Endothelial cell (in vitro differentiated cells): Measurements from ENCODE around the gene CHAF1A. TPM values are rescaled to one million over a fixed set of nuclear protein-coding genes. Genes with fewer than 3 reads are reported as not detected.

Source experiments
- DNase-seq: peaks from one replicate; pipeline ENCODE4 v3.0.0; 2021; ENCODE audit warnings: low spot score
- H3K27ac Mint-ChIP-seq: one replicate; pipeline ENCODE4 v1.8.0; 2021; ENCODE audit warnings: mixed read lengths, inconsistent platforms; ENCODE audit not compliant: unreplicated experiment
- H3K27me3 Mint-ChIP-seq: one replicate; pipeline ENCODE4 v1.8.0; 2021; ENCODE audit warnings: mild to moderate bottlenecking, moderate library complexity, mixed read lengths, inconsistent platforms; ENCODE audit not compliant: unreplicated experiment
- H3K36me3 Mint-ChIP-seq: one replicate; pipeline ENCODE4 v1.8.0; 2021; ENCODE audit warnings: mild to moderate bottlenecking, low read depth, mixed read lengths, inconsistent platforms; ENCODE audit not compliant: unreplicated experiment
- H3K4me1 Mint-ChIP-seq: one replicate; pipeline ENCODE4 v1.8.0; 2021; ENCODE audit warnings: mild to moderate bottlenecking, mixed read lengths, inconsistent platforms; ENCODE audit not compliant: unreplicated experiment
- H3K4me3 Mint-ChIP-seq: one replicate; pipeline ENCODE4 v1.8.0; 2021; ENCODE audit warnings: mild to moderate bottlenecking, mixed read lengths, inconsistent platforms; ENCODE audit not compliant: unreplicated experiment
- H3K9me3 Mint-ChIP-seq: one replicate; pipeline ENCODE4 v1.8.0; 2021; ENCODE audit warnings: mixed read lengths, inconsistent platforms; ENCODE audit not compliant: unreplicated experiment
- CTCF ChIP-seq: fragments of 200-600 bp; sonication (generic); IDR thresholded peaks from one replicate; pipeline ENCODE4 v1.5.0; 2021; ENCODE audit warnings: antibody characterized with exemption; ENCODE audit not compliant: unreplicated experiment
- total RNA-seq: library from RNA; stranded (reverse); fragmentation: NEBNext Ultra II Directional; extraction: Animal tissue kit (Norgen Biotek cat#: 25700); gene quantifications from one replicate; pipeline ENCODE4 v1.2.1, GENCODE V29; 2021; ENCODE audit not compliant: unreplicated experiment

CHAF1A gene
- total RNA-seq, 1 donor from 2014 or later = 29.8 TPM

- no peak for DNase-seq
- H3K9me3 Mint-ChIP-seq = no peaks in the 10 kb centered on the region
Measured at GRCh38 chr19:4452230-4452990, 50.0 kb downstream of the CHAF1A start.

GRCh38 chr19:4453232-4454179, 51.1 kb downstream of the CHAF1A start:
- Mint-ChIP-seq H3K4me1 (peaks cover 12% of the 10 kb centered on the region), H3K27ac (no peak overlapping the region), H3K27me3 (peaks cover 14% of the 10 kb centered on the region), H3K9me3 (no peaks in the 10 kb centered on the region), H3K4me3 (no peak overlapping the region), H3K36me3 (peaks cover 4% of the 10 kb centered on the region)
- DNase-seq = no peak
- TF ChIP-seq CTCF = no peak

More at GRCh38 chr19:4452230-4452990, 50.0 kb downstream of the CHAF1A start:
- no peak for TF ChIP-seq CTCF
- Mint-ChIP-seq H3K27me3 (peaks cover 12% of the 10 kb centered on the region), H3K27ac (no peak overlapping the region), H3K4me1 (peaks cover 12% of the 10 kb centered on the region), H3K4me3 (no peak overlapping the region), H3K36me3 (peaks cover 4% of the 10 kb centered on the region)

GRCh38 chr19:4454747-4455718, 52.6 kb downstream of the CHAF1A start:
- no peak for TF ChIP-seq CTCF
- no peaks in the 10 kb centered on the region for H3K9me3 Mint-ChIP-seq
- H3K27me3 Mint-ChIP-seq = peaks cover 14% of the 10 kb centered on the region
- no peak for DNase-seq
- peaks cover 4% of the 10 kb centered on the region for H3K36me3 Mint-ChIP-seq
- peaks cover 12% of the 10 kb centered on the region for H3K4me1 Mint-ChIP-seq
- H3K27ac Mint-ChIP-seq = no peak overlapping the region
- H3K4me3 Mint-ChIP-seq = no peak overlapping the region

- TF ChIP-seq CTCF = no peak
- no peaks in the 10 kb centered on the region for H3K9me3 Mint-ChIP-seq
- peak overlapping the region; percentile 93 for H3K27ac Mint-ChIP-seq
- peaks cover 12% of the 10 kb centered on the region for H3K4me1 Mint-ChIP-seq
- H3K27me3 Mint-ChIP-seq = peaks cover 14% of the 10 kb centered on the region
- peak overlapping the region; percentile 89 for H3K4me3 Mint-ChIP-seq
- no peak for DNase-seq
- peaks cover under 1% of the 10 kb centered on the region for H3K36me3 Mint-ChIP-seq
Measured at GRCh38 chr19:4455719-4456475, 53.5 kb downstream of the CHAF1A start.
